H1 (cell line): ENCODE results near the gene NBEA. TPM values are rescaled to one million over a fixed set of nuclear protein-coding genes. Genes with fewer than 3 reads are reported as not detected.

Source experiments
- CTCF ChIA-PET: fragments of 300-600 bp; sonication (Branson Sonifier 250); formaldehyde crosslinking; loops from one replicate; lab custom pipeline; 2021; ENCODE audit not compliant: partially characterized antibody; lab: Charles Lee
- POLR2A ChIA-PET: fragments of 300-600 bp; sonication (Branson Sonifier 250); formaldehyde crosslinking; loops from one replicate; lab custom pipeline; 2021; ENCODE audit warnings: inconsistent platforms; ENCODE audit not compliant: partially characterized antibody; lab: Charles Lee
- DNase-seq, 2 experiments: peaks; one replicate each; pipeline versions ENCODE4 v3.0.0 to v3.0.0-alpha.2; 2010 to 2022; ENCODE audit warnings: low spot score in 2 of 2, low read depth in 1 of 2, mixed read lengths in 1 of 2
- FAIRE-seq: peaks from 2 replicates; lab custom pipeline; 2011; peaks lifted over from hg19 to GRCh38; lab: Jason Lieb, UNC
- H2AFZ ChIP-seq: 2 replicates; pipeline ENCODE4 v1.8.1; 2012; ENCODE audit warnings: low read length, inconsistent platforms
- H2AK5ac ChIP-seq: 2 replicates; pipeline ENCODE4 v1.6.1; 2013; ENCODE audit warnings: low read depth, low read length
- H2BK120ac ChIP-seq: replicated peaks from 2 replicates; pipeline ENCODE3; 2013; ENCODE audit warnings: low read depth, low read length, inconsistent platforms
- H2BK12ac ChIP-seq: 2 replicates; pipeline ENCODE4 v1.6.1; 2013; ENCODE audit warnings: low read depth, low read length
- H2BK15ac ChIP-seq: 2 replicates; pipeline ENCODE4 v1.6.1; 2013; ENCODE audit warnings: low read length
- H2BK20ac ChIP-seq: 2 replicates; pipeline ENCODE4 v1.6.1; 2013; ENCODE audit warnings: low read length
- H2BK5ac ChIP-seq: 2 replicates; pipeline ENCODE4 v1.6.1; 2013; ENCODE audit warnings: low read depth, low read length
- H3K14ac ChIP-seq: 2 replicates; pipeline ENCODE4 v1.6.1; 2013; ENCODE audit warnings: inconsistent platforms; ENCODE audit not compliant: insufficient read length
- H3K18ac ChIP-seq: 2 replicates; pipeline ENCODE4 v1.6.1; 2013; ENCODE audit warnings: low read length; ENCODE audit errors: extremely low read depth
- H3K23ac ChIP-seq: 2 replicates; pipeline ENCODE4 v1.6.1; 2013; ENCODE audit warnings: inconsistent platforms; ENCODE audit not compliant: insufficient read length
- H3K23me2 ChIP-seq: 2 replicates; pipeline ENCODE4 v1.6.1; 2013; ENCODE audit warnings: low read depth, low read length
- H3K27ac ChIP-seq: 2 replicates; pipeline ENCODE4 v1.6.1; 2011; ENCODE audit warnings: low read depth, low read length, inconsistent platforms
- H3K27me3 ChIP-seq, 4 experiments: replicated peaks in 1 of 4; 1 replicate in 1 of 4; 2 replicates in 3 of 4; pipeline versions ENCODE4 v1.6.1 to v1.8.1; 2011 to 2013; ENCODE audit warnings: low read length in 3 of 4, mild to moderate bottlenecking in 3 of 4, inconsistent platforms in 2 of 4, mixed read lengths in 2 of 4, moderate library complexity in 1 of 4; ENCODE audit not compliant: control insufficient read depth in 3 of 4, insufficient read depth in 3 of 4; ENCODE audit errors: extremely low read depth in 1 of 4
- H3K36me3 ChIP-seq, 4 experiments: 2 replicates each; pipeline versions ENCODE4 v1.6.1 to v1.8.1; 2011 to 2013; ENCODE audit warnings: mild to moderate bottlenecking in 4 of 4, low read length in 3 of 4, moderate library complexity in 2 of 4, control low read depth in 1 of 4, inconsistent platforms in 1 of 4; ENCODE audit not compliant: insufficient read depth in 4 of 4, control insufficient read depth in 2 of 4
- H3K4ac ChIP-seq: replicated peaks from 2 replicates; pipeline ENCODE3; 2013; ENCODE audit warnings: low read length, low read depth, mixed read lengths, inconsistent platforms; ENCODE audit not compliant: insufficient read length
- H3K4me1 ChIP-seq, 4 experiments: replicated peaks in 1 of 4; 1 replicate in 1 of 4; 2 replicates in 3 of 4; pipeline versions ENCODE4 v1.6.1 to v1.8.1; 2011 to 2013; ENCODE audit warnings: low read length in 3 of 4, inconsistent platforms in 2 of 4, mixed read lengths in 1 of 4; ENCODE audit not compliant: insufficient read depth in 4 of 4, control insufficient read depth in 3 of 4
- H3K4me2 ChIP-seq, 2 experiments: 2 replicates each; pipeline versions ENCODE4 v1.6.1 to v1.8.1; 2011 to 2013; ENCODE audit warnings: low read depth in 2 of 2, low read length in 2 of 2, control low read depth in 1 of 2, inconsistent platforms in 1 of 2, mild to moderate bottlenecking in 1 of 2; ENCODE audit not compliant: insufficient read depth in 1 of 2
- H3K4me3 ChIP-seq, 4 experiments: fragments of 200-600, 300-600 bp in 1 of 4; sonication (generic), shearing (Covaris generic), sonication (Bioruptor Twin) in 1 of 4; 2 replicates each; pipeline versions ENCODE4 v1.5.1 to v1.8.1; 2011 to 2016; ENCODE audit warnings: low read length in 4 of 4, low read depth in 3 of 4, control low read depth in 2 of 4, inconsistent platforms in 2 of 4, mild to moderate bottlenecking in 2 of 4, mixed read lengths in 1 of 4, moderate library complexity in 1 of 4; ENCODE audit not compliant: insufficient read depth in 2 of 4; ENCODE audit errors: extremely low read depth in 1 of 4
- H3K56ac ChIP-seq: replicated peaks from 2 replicates; pipeline ENCODE3; 2013; ENCODE audit warnings: low read depth, mild to moderate bottlenecking, mixed read lengths, low read length, inconsistent platforms; ENCODE audit not compliant: insufficient read length
- H3K79me1 ChIP-seq: 2 replicates; pipeline ENCODE4 v1.6.1; 2013; ENCODE audit warnings: low read depth, low read length, control low read depth
- H3K79me2 ChIP-seq, 2 experiments: 2 replicates each; pipeline versions ENCODE4 v1.6.1 to v1.8.1; 2012 to 2013; ENCODE audit warnings: low read length in 2 of 2, mild to moderate bottlenecking in 2 of 2, inconsistent platforms in 1 of 2; ENCODE audit not compliant: insufficient read depth in 2 of 2, control insufficient read depth in 1 of 2
- H3K9ac ChIP-seq, 4 experiments: replicated peaks in 1 of 4; 1 replicate in 1 of 4; 2 replicates in 3 of 4; pipeline versions ENCODE4 v1.6.1 to v1.8.1; 2011 to 2013; ENCODE audit warnings: low read depth in 3 of 4, low read length in 3 of 4, control low read depth in 2 of 4, mild to moderate bottlenecking in 2 of 4, moderate library complexity in 2 of 4, inconsistent platforms in 1 of 4; ENCODE audit errors: extremely low read depth in 1 of 4
- H3K9me3 ChIP-seq, 2 experiments: 2 replicates each; pipeline versions ENCODE4 v1.6.1 to v1.8.1; 2012 to 2013; ENCODE audit warnings: mild to moderate bottlenecking in 2 of 2, moderate library complexity in 2 of 2, control low read depth in 1 of 2, inconsistent platforms in 1 of 2, low read depth in 1 of 2, low read length in 1 of 2, mixed read lengths in 1 of 2; ENCODE audit not compliant: insufficient read depth in 2 of 2
- H4K20me1 ChIP-seq, 2 experiments: replicated peaks in 1 of 2; 2 replicates each; pipeline versions ENCODE3 to v1.8.1; 2011 to 2013; ENCODE audit warnings: inconsistent platforms in 2 of 2, low read length in 2 of 2, mild to moderate bottlenecking in 1 of 2; ENCODE audit not compliant: insufficient read depth in 2 of 2, control insufficient read depth in 1 of 2
- H4K5ac ChIP-seq: 2 replicates; pipeline ENCODE4 v1.6.1; 2013; ENCODE audit warnings: low read length, low read depth, mixed read lengths, inconsistent platforms; ENCODE audit not compliant: insufficient read length
- H4K8ac ChIP-seq: 2 replicates; pipeline ENCODE4 v1.8.0; 2013; ENCODE audit warnings: mild to moderate bottlenecking, moderate library complexity, low read length, inconsistent platforms; ENCODE audit not compliant: insufficient read depth; ENCODE audit errors: extremely low read depth
- H4K91ac ChIP-seq: replicated peaks from 2 replicates; pipeline ENCODE3; 2013; ENCODE audit warnings: low read length, mixed read lengths, inconsistent platforms; ENCODE audit not compliant: insufficient read length
- BACH1 ChIP-seq: IDR thresholded peaks from 2 replicates; pipeline ENCODE4 v1.6.1; 2012; ENCODE audit warnings: low read length, improper control_type of control experiment
- CTCF ChIP-seq, 3 experiments: IDR thresholded peaks; 1 replicate in 2 of 3; 2 replicates in 1 of 3; pipeline versions ENCODE4 v1.5.1 to v1.6.1; 2011; ENCODE audit warnings: low read length in 3 of 3, mild to moderate bottlenecking in 3 of 3, inconsistent platforms in 2 of 3, low read depth in 1 of 3, moderate library complexity in 1 of 3; ENCODE audit not compliant: insufficient read depth in 1 of 3; ENCODE audit errors: control extremely low read depth in 1 of 3
- JUND ChIP-seq: IDR thresholded peaks from 2 replicates; pipeline ENCODE4 v1.6.1; 2011; ENCODE audit warnings: mild to moderate bottlenecking, improper control_type of control experiment, low read length
- KDM1A ChIP-seq: fragments of 200-600, 300-600 bp; sonication (generic); IDR thresholded peaks from 2 replicates; pipeline ENCODE4 v1.7.1; 2016; ENCODE audit warnings: mild to moderate bottlenecking, low read length, borderline replicate concordance
- MAFK ChIP-seq: IDR thresholded peaks from 2 replicates; pipeline ENCODE4 v1.6.1; 2012; ENCODE audit warnings: low read depth, mild to moderate bottlenecking, improper control_type of control experiment, low read length
- RAD21 ChIP-seq, 2 experiments: IDR thresholded peaks in 1 of 2; conservative IDR thresholded peaks in 1 of 2; 2 replicates each; pipeline ENCODE4 v1.6.1; 2011; ENCODE audit warnings: low read depth in 2 of 2, low read length in 2 of 2, improper control_type of control experiment in 1 of 2, inconsistent platforms in 1 of 2, mild to moderate bottlenecking in 1 of 2, moderate library complexity in 1 of 2
- RNF2 ChIP-seq: fragments of 200-900, 300-1000 bp; sonication (generic); IDR thresholded peaks from 2 replicates; pipeline ENCODE4 v1.7.1; 2016; ENCODE audit warnings: borderline replicate concordance, low read depth, mild to moderate bottlenecking, antibody characterized with exemption, low read length; ENCODE audit not compliant: poor library complexity, severe bottlenecking; ENCODE audit errors: missing control alignments
- SIRT6 ChIP-seq: IDR thresholded peaks from one replicate; pipeline ENCODE4 v1.7.1; 2012; ENCODE audit warnings: low read length, inconsistent platforms
- SRF ChIP-seq: IDR thresholded peaks from 2 replicates; pipeline ENCODE4 v1.6.1; 2011; ENCODE audit warnings: mild to moderate bottlenecking, low read depth, low read length, moderate library complexity
- TCF12 ChIP-seq: IDR thresholded peaks from 2 replicates; pipeline ENCODE4 v1.6.1; 2011; ENCODE audit warnings: low read depth, mild to moderate bottlenecking, low read length
- polyA plus RNA-seq, 7 experiments: library from polyadenylated mRNA; depleted of rRNA in 3 of 7; stranded (reverse) in 5 of 7; unstranded in 2 of 7; fragments of >200 nt in 5 of 7; fragments of 200-250 nt in 2 of 7; gene quantifications; 1 replicate in 5 of 7; 2 replicates in 1 of 7; 4 replicates in 1 of 7; pipeline versions ENCODE4 v1.2.1 to v1.2.3, GENCODE V29; 2011 to 2013; ENCODE audit warnings: missing spikeins in 2 of 7, mixed read lengths in 2 of 7
- total RNA-seq: library from RNA; stranded (reverse); fragmentation: NEBNext Ultra II Directional; extraction: Animal tissue kit (Norgen Biotek cat#: 25700); gene quantifications from 2 replicates; pipeline ENCODE4 v1.2.1, GENCODE V29; 2021

The NBEA gene
- total and polyA plus RNA-seq, 2 of the 8 experiments (the other 6 are each of a cell fraction or from before 2014, with no cell fraction given), result 14.2 to 21.5 TPM

DNA sequence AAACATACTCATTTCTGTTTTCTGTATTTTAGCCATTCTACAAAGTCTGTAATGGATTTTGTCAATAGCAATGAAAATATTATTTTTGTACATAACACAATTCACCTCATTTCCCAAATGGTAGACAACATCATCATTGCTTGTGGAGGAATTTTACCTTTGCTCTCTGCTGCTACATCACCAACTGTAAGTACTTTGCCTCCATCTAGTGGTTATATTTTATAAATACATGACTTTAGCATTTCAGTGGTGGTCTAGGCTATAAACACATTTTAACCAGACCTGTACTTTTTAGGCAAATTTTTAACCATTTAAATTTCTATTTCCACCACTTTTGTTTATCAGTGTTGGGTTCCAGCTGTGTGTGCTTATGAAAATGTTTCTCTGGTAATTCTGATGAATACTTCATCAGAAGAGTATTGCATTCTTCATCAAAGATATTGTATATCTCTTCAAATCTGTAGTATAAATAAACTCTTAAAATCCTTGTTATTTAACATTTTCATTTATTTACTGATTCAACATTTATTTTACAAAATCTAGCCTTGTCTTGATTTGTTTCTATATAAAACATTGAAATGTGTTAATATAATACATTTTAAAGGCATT lies 222.4 kb downstream of the NBEA start:
- no peak for DNase-seq
- H3K23ac ChIP-seq, result no peak overlapping the region
- H4K20me1 ChIP-seq, result no peaks in the 10 kb centered on the region
- no peak overlapping the region for H2AFZ ChIP-seq
- no peak overlapping the region for H3K4me3 ChIP-seq
- no peak overlapping the region for H2BK5ac ChIP-seq
- POLR2A ChIA-PET, result no interaction called here
- no peaks in the 10 kb centered on the region for H3K79me2 ChIP-seq
- H2BK20ac ChIP-seq, result no peak overlapping the region
- H3K9ac ChIP-seq, result no peak overlapping the region
- H3K4ac ChIP-seq, result no peak overlapping the region
- H3K36me3 ChIP-seq, result peaks cover 0 to 3% (median 0%) of the 10 kb centered on the region in 4 experiments; a peak in 2 of 8 replicates
- no peak overlapping the region for H4K8ac ChIP-seq
- TF ChIP-seq BACH1 (no peak), RNF2 (no peak), KDM1A (no peak), RAD21 (IDR thresholded peaks at IDR 0.05 in 1 of 2, conservative IDR thresholded peaks at IDR 0.05 in 1 of 2; ENCODE audit: low read depth in 2 of 2, low read length in 2 of 2) (peak; percentile 85 to 86), SRF (no peak), CTCF (IDR thresholded peaks at IDR 0.05; ENCODE audit: control extremely low read depth in 1 of 3, insufficient read depth in 1 of 3, low read depth in 1 of 3, low read length in 3 of 3) (peak in 2 of 3 experiments; percentile 40 to 52; a peak in 2 of 4 replicates), JUND (no peak), TCF12 (no peak), MAFK (no peak), SIRT6 (no peak)
- H2AK5ac ChIP-seq, result no peak overlapping the region
- H3K79me1 ChIP-seq, result no peaks in the 10 kb centered on the region
- H3K27ac ChIP-seq, result no peak overlapping the region
- CTCF ChIA-PET, result interaction anchor here (0.6 to 1.4 kb wide), 21 partner anchors 9 to 1289 kb away, joined by 3 to 4 read pairs (median 3); no protein-coding TSS in a partner anchor
- no peak overlapping the region for H4K91ac ChIP-seq
- H3K4me2 ChIP-seq, result no peak overlapping the region
- no peak overlapping the region for H2BK15ac ChIP-seq
- H3K27me3 ChIP-seq, result no peaks in the 10 kb centered on the region
- H3K23me2 ChIP-seq, result no peaks in the 10 kb centered on the region
- no peak overlapping the region for H4K5ac ChIP-seq
- H3K18ac ChIP-seq, result no peak overlapping the region
- peaks cover 0 to 2% (median 0%) of the 10 kb centered on the region in 4 experiments; a peak in 1 of 7 replicates for H3K4me1 ChIP-seq
- H3K14ac ChIP-seq, result no peak overlapping the region
- H2BK120ac ChIP-seq, result no peak overlapping the region
- H2BK12ac ChIP-seq, result no peak overlapping the region
- H3K56ac ChIP-seq, result no peak overlapping the region
- no peak for FAIRE-seq
- H3K9me3 ChIP-seq, result no peaks in the 10 kb centered on the region
